HepG2 (cell line): Measurements from ENCODE around the gene TOP1. TPM values are rescaled to one million over a fixed set of nuclear protein-coding genes. Genes with fewer than 3 reads are reported as not detected.
A peak's percentile ranks its signal among the peaks of the same experiment; 100 is the strongest.

Experiments
- ATAC-seq: fragments of 200-7000 bp; cut with Tn5 transposase; 3 replicates; pipeline ENCODE4 v1.9.1; 2020; ENCODE audit warnings: mild to moderate bottlenecking, moderate library complexity
- BruUV-seq: library from RNA; stranded (reverse); fragments of 400-500 nt; replicated peaks from 2 replicates; lab custom pipeline; 2021; lab: Mats Ljungman, UMichigan
- CTCF ChIA-PET: fragments of 300-600 bp; formaldehyde crosslinking; extraction: SDS; loops from one replicate; lab custom pipeline; 2021; ENCODE audit warnings: low total read pairs, inconsistent platforms, low intra/inter-chr PET ratio; lab: Yijun Ruan, JAX
- POLR2A ChIA-PET: fragments of 350-600 bp; sonication (Branson Sonifier 250); formaldehyde crosslinking; loops from one replicate; lab custom pipeline; 2020; ENCODE audit warnings: antibody characterized with exemption, inconsistent platforms; lab: Yijun Ruan, JAX
- DNase-seq: peaks from one replicate; pipeline ENCODE4 v3.0.0-alpha.2; 2015; ENCODE audit warnings: low spot score
- FAIRE-seq: peaks from 3 replicates; lab custom pipeline; 2011; peaks lifted over from hg19 to GRCh38; lab: Jason Lieb, UNC
- H2AFZ ChIP-seq: one replicate; pipeline ENCODE4 v1.6.1; 2011; ENCODE audit warnings: low read length, inconsistent platforms
- H3K27ac ChIP-seq: fragments of 300-600 bp; 3 replicates; pipeline ENCODE4 v1.8.0; 2011; ENCODE audit warnings: mixed run types, mild to moderate bottlenecking, mixed read lengths, low read length, inconsistent platforms; ENCODE audit not compliant: insufficient read depth; ENCODE audit errors: extremely low read length
- H3K27me3 ChIP-seq, 2 experiments: fragments of 200-600 bp in 1 of 2; 2 replicates in 1 of 2; 3 replicates in 1 of 2; pipeline versions ENCODE4 v1.6.0 to v1.8.0; 2011; ENCODE audit warnings: low read length in 2 of 2, mild to moderate bottlenecking in 2 of 2, moderate library complexity in 2 of 2, inconsistent platforms in 1 of 2; ENCODE audit not compliant: insufficient read depth in 2 of 2, control insufficient read depth in 1 of 2
- H3K36me3 ChIP-seq, 2 experiments: fragments of 200-600 bp in 1 of 2; replicated peaks in 1 of 2; 2 replicates in 1 of 2; 3 replicates in 1 of 2; pipeline versions ENCODE4 v1.5.1 to v1.8.0; 2011; ENCODE audit warnings: low read length in 2 of 2, inconsistent platforms in 1 of 2; ENCODE audit not compliant: insufficient read depth in 2 of 2, control insufficient read depth in 1 of 2
- H3K4me1 ChIP-seq: 2 replicates; pipeline ENCODE4 v1.5.1; 2012; ENCODE audit warnings: low read length, inconsistent platforms; ENCODE audit not compliant: insufficient read depth
- H3K4me2 ChIP-seq: 2 replicates; pipeline ENCODE4 v1.6.0; 2011; ENCODE audit warnings: low read depth, low read length, inconsistent platforms
- H3K4me3 ChIP-seq, 3 experiments: fragments of 200-600 bp in 1 of 3; sonication (generic), shearing (Covaris generic) in 1 of 3; replicated peaks in 1 of 3; 2 replicates each; pipeline ENCODE4 v1.5.1; 2011 to 2016; ENCODE audit warnings: low read length in 3 of 3, inconsistent platforms in 2 of 3, low read depth in 2 of 3, mild to moderate bottlenecking in 2 of 3, control low read depth in 1 of 3, mixed read lengths in 1 of 3; ENCODE audit not compliant: insufficient read depth in 1 of 3
- H3K79me2 ChIP-seq: one replicate; pipeline ENCODE4 v1.6.1; 2011; ENCODE audit warnings: low read length, inconsistent platforms; ENCODE audit not compliant: insufficient read depth
- H3K9ac ChIP-seq: 2 replicates; pipeline ENCODE4 v1.6.0; 2011; ENCODE audit warnings: mild to moderate bottlenecking, low read depth, low read length, inconsistent platforms; ENCODE audit not compliant: insufficient read depth
- H3K9me3 ChIP-seq: 2 replicates; pipeline ENCODE4 v1.5.1; 2012; ENCODE audit warnings: mild to moderate bottlenecking, low read length
- H4K20me1 ChIP-seq: 2 replicates; pipeline ENCODE4 v1.6.0; 2011; ENCODE audit warnings: inconsistent platforms, mild to moderate bottlenecking, low read length, moderate library complexity; ENCODE audit not compliant: insufficient read depth
- CEBPB ChIP-seq: IDR thresholded peaks from 2 replicates; pipeline ENCODE4 v1.6.1; 2011; ENCODE audit warnings: low read depth, low read length, improper control_type of control experiment, borderline replicate concordance
- CTCF ChIP-seq: sonication (generic); formaldehyde crosslinking; IDR thresholded peaks from 2 replicates; pipeline ENCODE4 v1.5.0; 2020; ENCODE audit warnings: mild to moderate bottlenecking, missing genetic modification reagents, moderate library complexity
- FLYWCH1 ChIP-seq: sonication (generic); formaldehyde crosslinking; IDR thresholded peaks from 2 replicates; pipeline ENCODE4 v1.8.1; 2023; ENCODE audit warnings: mild to moderate bottlenecking, missing genetic modification reagents
- MXD4 ChIP-seq: IDR thresholded peaks from 2 replicates; pipeline ENCODE4 v1.6.1; 2016; ENCODE audit warnings: mild to moderate bottlenecking, missing biosample characterization, missing genetic modification reagents
- NCOA5 ChIP-seq: sonication (generic); formaldehyde crosslinking; IDR thresholded peaks from 2 replicates; pipeline ENCODE4 v1.4.0; 2020; ENCODE audit warnings: missing genetic modification reagents
- PRDM10 ChIP-seq: sonication (generic); formaldehyde crosslinking; IDR thresholded peaks from 2 replicates; pipeline ENCODE4 v1.4.0; 2020; ENCODE audit warnings: low read depth, missing genetic modification reagents
- RBM22 ChIP-seq: fragments of 200-400 bp; formaldehyde crosslinking; optimal IDR thresholded peaks from 2 replicates; pipeline ENCODE3; 2017; ENCODE audit warnings: mild to moderate bottlenecking, low read length, moderate library complexity
- RBM39 ChIP-seq: fragments of 200-400 bp; formaldehyde crosslinking; IDR thresholded peaks from one replicate; pipeline ENCODE4 v1.6.1; 2018; ENCODE audit warnings: antibody characterized with exemption, mild to moderate bottlenecking, low read depth, low read length; ENCODE audit not compliant: poor library complexity, severe bottlenecking
- XBP1 ChIP-seq: sonication (generic); formaldehyde crosslinking; IDR thresholded peaks from 2 replicates; pipeline ENCODE4 v1.5.0; 2020; ENCODE audit warnings: missing genetic modification reagents
- ZNF30 ChIP-seq: sonication (generic); formaldehyde crosslinking; IDR thresholded peaks from 2 replicates; pipeline ENCODE4 v1.5.0; 2020; ENCODE audit warnings: mild to moderate bottlenecking, missing genetic modification reagents
- ZNF788 ChIP-seq: sonication (generic); formaldehyde crosslinking; IDR thresholded peaks from 2 replicates; pipeline ENCODE4 v1.5.0; 2020; ENCODE audit warnings: mild to moderate bottlenecking, missing genetic modification reagents, borderline replicate concordance
- WGBS: methylation state at CpG from one replicate; pipeline ENCODE4 v1.1.6; 2017; ENCODE audit warnings: low lambda C conversion rate; 5-methylcytosine and 5-hydroxymethylcytosine counted together
- in situ Hi-C: cut with HindIII; loops from 2 replicates; pipeline ENCODE4 v1.10.0; 2017; ENCODE audit warnings: low pct_unique_long_range_greater_than_20kb; ENCODE audit not compliant: extremely low pct_ligation_motif_present
- intact Hi-C: fragments of 100-400 bp; cut with micrococcal nuclease; formaldehyde crosslinking; loops from one replicate; pipeline ENCODE4 v1.10.0; 2022; ENCODE audit not compliant: unreplicated experiment
- polyA plus RNA-seq, 8 experiments: library from polyadenylated mRNA; depleted of rRNA in 3 of 8; stranded (reverse) in 7 of 8; unstranded in 1 of 8; fragments of >200 nt; fragmentation: Illumina TruSeq in 4 of 8; extraction: Trizol in 4 of 8; gene quantifications; 2 replicates each; pipeline versions ENCODE4 v1.2.1 to v1.2.3, GENCODE V29; 2011 to 2016; ENCODE audit warnings: low read depth in 4 of 8, missing spikeins in 1 of 8, mixed read lengths in 1 of 8; ENCODE audit not compliant: insufficient read depth in 1 of 8
- total RNA-seq, 5 experiments: library from RNA; depleted of rRNA; stranded (reverse); fragments of >200 nt; fragmentation: Illumina TruSeq; extraction: Trizol; gene quantifications; 2 replicates each; pipeline ENCODE4 v1.2.3, GENCODE V29; 2016; ENCODE audit warnings: low read depth in 1 of 5
- TF ChIP-seq, protein P1 (sequence below): sonication (generic); formaldehyde crosslinking; IDR thresholded peaks from 2 replicates; pipeline ENCODE4 v1.5.1; 2020; ENCODE audit warnings: mild to moderate bottlenecking, missing genetic modification reagents, moderate library complexity

The TOP1 gene
- total and polyA plus RNA-seq, 2 of the 13 experiments (the other 11 are each of a cell fraction or from before 2014, with no cell fraction given), result 10.2 to 19.4 TPM

GRCh38 chr20:41110012-41110411 is 81.4 kb downstream of the TOP1 start (continued):
- no peak for TF ChIP-seq PRDM10 (CRISPR knock-in tag)
- TF ChIP-seq CEBPB, result peak; percentile 26; the same call in 1 of the 2 replicates
- TF ChIP-seq ZNF788 (CRISPR knock-in tag), result no peak
- no peak for TF ChIP-seq MXD4 (CRISPR knock-in tag)

- FAIRE-seq, result peak; percentile 67
- H3K4me2 ChIP-seq, result peak overlapping the region; percentile 34
- no peak overlapping the region for H2AFZ ChIP-seq
- DNase-seq, result peak; percentile 90
- H3K36me3 ChIP-seq, result peaks cover 28 to 79% of the 10 kb centered on the region in 2 experiments
- BruUV-seq, result no TSS peak
- no peaks in the 10 kb centered on the region for H3K27me3 ChIP-seq
- H3K9me3 ChIP-seq, result no peaks in the 10 kb centered on the region
- H4K20me1 ChIP-seq, result no peaks in the 10 kb centered on the region
- peak; percentile 96 for ATAC-seq
- peaks cover 31% of the 10 kb centered on the region for H3K4me1 ChIP-seq
- no peak overlapping the region for H3K4me3 ChIP-seq
- 29% methylated on average over 5 of the region's 5 CpGs for WGBS
- intact Hi-C loops (no loop called here), in situ Hi-C loops (no loop called here)
- ChIA-PET POLR2A (no interaction called here), CTCF (no interaction called here)
- no peak overlapping the region for H3K9ac ChIP-seq
- no peaks in the 10 kb centered on the region for H3K79me2 ChIP-seq
- H3K27ac ChIP-seq, result peak overlapping the region; percentile 50
- TF ChIP-seq CTCF (CRISPR knock-in tag) (no peak), RBM22 (peak; percentile 90), XBP1 (CRISPR knock-in tag) (no peak), FLYWCH1 (CRISPR knock-in tag) (no peak), NCOA5 (CRISPR knock-in tag) (no peak), RBM39 (no peak), ZNF30 (no peak)
- TF ChIP-seq, protein P1, sequence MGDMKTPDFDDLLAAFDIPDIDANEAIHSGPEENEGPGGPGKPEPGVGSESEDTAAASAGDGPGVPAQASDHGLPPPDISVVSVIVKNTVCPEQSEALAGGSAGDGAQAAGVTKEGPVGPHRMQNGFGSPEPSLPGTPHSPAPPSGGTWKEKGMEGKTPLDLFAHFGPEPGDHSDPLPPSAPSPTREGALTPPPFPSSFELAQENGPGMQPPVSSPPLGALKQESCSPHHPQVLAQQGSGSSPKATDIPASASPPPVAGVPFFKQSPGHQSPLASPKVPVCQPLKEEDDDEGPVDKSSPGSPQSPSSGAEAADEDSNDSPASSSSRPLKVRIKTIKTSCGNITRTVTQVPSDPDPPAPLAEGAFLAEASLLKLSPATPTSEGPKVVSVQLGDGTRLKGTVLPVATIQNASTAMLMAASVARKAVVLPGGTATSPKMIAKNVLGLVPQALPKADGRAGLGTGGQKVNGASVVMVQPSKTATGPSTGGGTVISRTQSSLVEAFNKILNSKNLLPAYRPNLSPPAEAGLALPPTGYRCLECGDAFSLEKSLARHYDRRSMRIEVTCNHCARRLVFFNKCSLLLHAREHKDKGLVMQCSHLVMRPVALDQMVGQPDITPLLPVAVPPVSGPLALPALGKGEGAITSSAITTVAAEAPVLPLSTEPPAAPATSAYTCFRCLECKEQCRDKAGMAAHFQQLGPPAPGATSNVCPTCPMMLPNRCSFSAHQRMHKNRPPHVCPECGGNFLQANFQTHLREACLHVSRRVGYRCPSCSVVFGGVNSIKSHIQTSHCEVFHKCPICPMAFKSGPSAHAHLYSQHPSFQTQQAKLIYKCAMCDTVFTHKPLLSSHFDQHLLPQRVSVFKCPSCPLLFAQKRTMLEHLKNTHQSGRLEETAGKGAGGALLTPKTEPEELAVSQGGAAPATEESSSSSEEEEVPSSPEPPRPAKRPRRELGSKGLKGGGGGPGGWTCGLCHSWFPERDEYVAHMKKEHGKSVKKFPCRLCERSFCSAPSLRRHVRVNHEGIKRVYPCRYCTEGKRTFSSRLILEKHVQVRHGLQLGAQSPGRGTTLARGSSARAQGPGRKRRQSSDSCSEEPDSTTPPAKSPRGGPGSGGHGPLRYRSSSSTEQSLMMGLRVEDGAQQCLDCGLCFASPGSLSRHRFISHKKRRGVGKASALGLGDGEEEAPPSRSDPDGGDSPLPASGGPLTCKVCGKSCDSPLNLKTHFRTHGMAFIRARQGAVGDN (CRISPR knock-in tag), result no peak
Measured at GRCh38 chr20:41110930-41111577, 82.4 kb downstream of the TOP1 start.
